Gastroesophageal sphincter (tissue), 4 donors: ENCODE measurements around the gene DHDH. TPM values are rescaled to one million over a fixed set of nuclear protein-coding genes. Genes with fewer than 3 reads are reported as not detected.
"Not testable (repeated sequence)": the region's sequence is repeated elsewhere in the genome, so short reads cannot be mapped to it uniquely, and the experiment has no call there.

ENCODE experiments used
- ATAC-seq: fragments of 150-250 bp; one replicate; pipeline ENCODE4 v1.9.1; 2016; ENCODE audit warnings: mild to moderate bottlenecking, moderate library complexity
- H3K27ac ChIP-seq, 4 donors: fragments of 200-600 bp; sonication (generic) in 3 of 4; 1 replicate in 3 of 4; 2 replicates in 1 of 4; pipeline ENCODE4 v1.5.1; 2016 to 2019
- H3K27me3 ChIP-seq: fragments of 200-600 bp; sonication (generic); one replicate; pipeline ENCODE4 v1.5.1; 2019
- H3K36me3 ChIP-seq, 2 donors: fragments of 200-600 bp; sonication (generic); one replicate each; pipeline ENCODE4 v1.5.1; 2019; ENCODE audit warnings: control low read depth in 1 of 2
- H3K4me1 ChIP-seq, 3 donors: fragments of 200-600 bp; sonication (generic); 1 replicate in 2 of 3; 2 replicates in 1 of 3; pipeline ENCODE4 v1.5.1; 2016 to 2019; ENCODE audit warnings: control low read depth in 2 of 3
- H3K4me3 ChIP-seq, 2 donors: fragments of 200-600 bp; sonication (generic); one replicate each; pipeline ENCODE4 v1.5.1; 2019; ENCODE audit warnings: mild to moderate bottlenecking in 1 of 2, moderate library complexity in 1 of 2
- H3K9me3 ChIP-seq, 3 donors: fragments of 200-600 bp; sonication (generic); one replicate each; pipeline ENCODE4 v1.5.1; 2017 to 2019; ENCODE audit warnings: control low read depth in 2 of 3
- CTCF ChIP-seq, 4 experiments: fragments of 200-600 bp in 2 of 4; fragments of 450-650 bp in 2 of 4; sonication (generic) in 1 of 4; IDR thresholded peaks; one replicate each; pipeline ENCODE4 v1.5.1; 2017 to 2019; ENCODE audit warnings: antibody characterized with exemption in 4 of 4, mild to moderate bottlenecking in 2 of 4, moderate library complexity in 2 of 4
- EP300 ChIP-seq: sonication (generic); formaldehyde crosslinking; IDR thresholded peaks from one replicate; pipeline ENCODE4 v1.6.1; 2017; ENCODE audit warnings: antibody characterized with exemption, mild to moderate bottlenecking
- POLR2A ChIP-seq, 2 donors: fragments of 450-650 bp; IDR thresholded peaks; one replicate each; pipeline ENCODE4 v1.6.1; 2017; ENCODE audit warnings: antibody characterized with exemption in 2 of 2, mild to moderate bottlenecking in 2 of 2, moderate library complexity in 1 of 2
- POLR2AphosphoS5 ChIP-seq: sonication (generic); formaldehyde crosslinking; IDR thresholded peaks from one replicate; pipeline ENCODE4 v1.6.1; 2017; ENCODE audit warnings: antibody characterized with exemption
- WGBS, 2 donors: methylation state at CpG; one replicate each; pipeline ENCODE4 v1.1.5; 2018; ENCODE audit warnings: low coverage in 1 of 2; 5-methylcytosine and 5-hydroxymethylcytosine counted together
- total RNA-seq, 4 donors: library from RNA; depleted of rRNA; stranded (reverse); fragments of >200 nt; gene quantifications; one replicate each; pipeline ENCODE4 v1.1.0, GENCODE V29; 2016

DHDH gene
- total RNA-seq, 4 donors from 2014 or later: 0.81 TPM; not detected in 3

- Histone ChIP-seq H3K27me3 (no peaks in the 10 kb centered on the region), H3K27ac (no peak overlapping the region), H3K9me3 (no peaks in the 10 kb centered on the region), H3K4me1 (no peaks in the 10 kb centered on the region), H3K36me3 (peaks cover 0 to 100% of the 10 kb centered on the region in 2 donors), H3K4me3 (no peak overlapping the region)
- WGBS, 2 donors: 90% methylated on average over 5 of the region's 18 CpGs; no CpG with 5 or more reads in 1 of the 2 donors
- ATAC-seq: peak; percentile 12
- TF ChIP-seq EP300 (no peak), POLR2A (IDR thresholded peaks at IDR 0.05) (no peak), CTCF (IDR thresholded peaks at IDR 0.05) (no peak), POLR2AphosphoS5 (no peak)
Measured at GRCh38 chr19:48918801-48919247, 14.7 kb upstream of the DHDH start.

GRCh38 chr19:48919271-48919670, 14.2 kb upstream of the DHDH start:
- ATAC-seq, H3K9me3 ChIP-seq, H3K27me3 ChIP-seq, H3K4me1 ChIP-seq, H3K27ac ChIP-seq, H3K4me3 ChIP-seq: not testable (repeated sequence)
- H3K36me3 ChIP-seq: peaks cover 0 to 96% of the 10 kb centered on the region in 2 donors
- WGBS, 2 donors: 91 to 92% methylated on average over 4 to 8 of the region's 8 CpGs

GRCh38 chr19:48920949-48921348, 12.6 kb upstream of the DHDH start:
- WGBS, 2 donors: 50 to 61% methylated on average over 2 to 3 of the region's 10 CpGs
- Histone ChIP-seq H3K4me1 (no peaks in the 10 kb centered on the region), H3K27me3 (no peaks in the 10 kb centered on the region), H3K4me3 (no peak overlapping the region), H3K27ac (no peak overlapping the region), H3K36me3 (peaks cover 0 to 79% of the 10 kb centered on the region in 2 donors), H3K9me3 (no peaks in the 10 kb centered on the region)
- no peak for ATAC-seq
- TF ChIP-seq EP300: no peak
- no peak for TF ChIP-seq CTCF (IDR thresholded peaks at IDR 0.05)
- no peak for TF ChIP-seq POLR2A (IDR thresholded peaks at IDR 0.05)
- TF ChIP-seq POLR2AphosphoS5: no peak

GRCh38 chr19:48921721-48922500, 11.6 kb upstream of the DHDH start:
- H3K27me3 ChIP-seq: no peaks in the 10 kb centered on the region
- 60 to 85% methylated on average over 1 to 7 of the region's 12 CpGs for WGBS, 2 donors
- no peaks in the 10 kb centered on the region for H3K9me3 ChIP-seq
- peaks cover 0 to 6% (median 0%) of the 10 kb centered on the region in 3 donors for H3K4me1 ChIP-seq
- peaks cover 0 to 70% of the 10 kb centered on the region in 2 donors for H3K36me3 ChIP-seq
- TF ChIP-seq CTCF (IDR thresholded peaks at IDR 0.05) (no peak), POLR2AphosphoS5 (no peak), POLR2A (IDR thresholded peaks at IDR 0.05) (no peak), EP300 (no peak)
- H3K4me3 ChIP-seq: no peak overlapping the region
- ATAC-seq: no peak
- no peak overlapping the region for H3K27ac ChIP-seq

- H3K27me3 ChIP-seq: no peaks in the 10 kb centered on the region
- no peak overlapping the region for H3K4me3 ChIP-seq
- peaks cover 0 to 15% (median 0%) of the 10 kb centered on the region in 3 donors for H3K4me1 ChIP-seq
- no peaks in the 10 kb centered on the region for H3K9me3 ChIP-seq
- H3K27ac ChIP-seq: no peak overlapping the region
- 73 to 100% methylated on average over 1 to 9 of the region's 18 CpGs for WGBS, 2 donors
- no peak for ATAC-seq
- H3K36me3 ChIP-seq: peaks cover 0 to 60% of the 10 kb centered on the region in 2 donors
- TF ChIP-seq EP300 (no peak), CTCF (IDR thresholded peaks at IDR 0.05) (no peak), POLR2A (IDR thresholded peaks at IDR 0.05) (no peak), POLR2AphosphoS5 (no peak)
Measured at GRCh38 chr19:48922548-48923490, 10.7 kb upstream of the DHDH start.
